ENCODE data around the gene FANCB. TPM values are rescaled to one million over a fixed set of nuclear protein-coding genes. Genes with fewer than 3 reads are reported as not detected.

Gene FANCB
- total RNA-seq, 1 experiment from 2014 or later = 3.2 TPM

GRCh38 chrX:14837155-14837554 lies 35.7 kb downstream of the FANCB start:
- DNase-seq (ENCODE audit: low spot score) = no peak

- DNase-seq (ENCODE audit: low spot score) = no peak
Observed at GRCh38 chrX:14832586-14832985, 40.3 kb downstream of the FANCB start.

GRCh38 chrX:14832151-14832550 lies 40.7 kb downstream of the FANCB start:
- no peak for DNase-seq (ENCODE audit: low spot score)

GRCh38 chrX:14829643-14830042 lies 43.2 kb downstream of the FANCB start:
- no peak for DNase-seq (ENCODE audit: low spot score)

GRCh38 chrX:14826319-14826718 lies 46.5 kb downstream of the FANCB start:
- no peak for DNase-seq (ENCODE audit: low spot score)

- DNase-seq (ENCODE audit: low spot score) = no peak
Observed at GRCh38 chrX:14825851-14826250, 47.0 kb downstream of the FANCB start.

- DNase-seq (ENCODE audit: low spot score) = no peak
Observed at GRCh38 chrX:14819769-14820168, 53.1 kb downstream of the FANCB start.

GRCh38 chrX:14817571-14817970 lies 55.3 kb downstream of the FANCB start:
- DNase-seq (ENCODE audit: low spot score) = no peak

GRCh38 chrX:14802943-14803710 lies 69.7 kb downstream of the FANCB start:
- no peak for DNase-seq (ENCODE audit: low spot score)

- no peak for DNase-seq (ENCODE audit: low spot score)
Observed at GRCh38 chrX:14801136-14801535, 71.7 kb downstream of the FANCB start.

- DNase-seq (ENCODE audit: low spot score) = no peak
Observed at GRCh38 chrX:14798805-14799397, 74.0 kb downstream of the FANCB start.

Other genes with a start within 250 kb of the FANCB start
- gene MOSPD2, start 352 bp upstream of the FANCB start, total RNA-seq (2014; rRNA removed; shearing (Covaris generic)) = 4.0 and 6.0 TPM in 2 replicates

Data from HT-29 (cell line).